GM18520 (cell line): Measurements from ENCODE around the gene SIDT2.
A peak's percentile ranks its signal among the peaks of the same experiment; 100 is the strongest.
"Not testable (repeated sequence)": the region's sequence is repeated elsewhere in the genome, so short reads cannot be mapped to it uniquely, and the experiment has no call there.

Experiments used
- ATAC-seq: cut with Tn5 transposase; IDR thresholded peaks from one replicate; pipeline ENCODE4 v1.9.1; 2021; ENCODE audit not compliant: unreplicated experiment

SIDT2 gene

DNA sequence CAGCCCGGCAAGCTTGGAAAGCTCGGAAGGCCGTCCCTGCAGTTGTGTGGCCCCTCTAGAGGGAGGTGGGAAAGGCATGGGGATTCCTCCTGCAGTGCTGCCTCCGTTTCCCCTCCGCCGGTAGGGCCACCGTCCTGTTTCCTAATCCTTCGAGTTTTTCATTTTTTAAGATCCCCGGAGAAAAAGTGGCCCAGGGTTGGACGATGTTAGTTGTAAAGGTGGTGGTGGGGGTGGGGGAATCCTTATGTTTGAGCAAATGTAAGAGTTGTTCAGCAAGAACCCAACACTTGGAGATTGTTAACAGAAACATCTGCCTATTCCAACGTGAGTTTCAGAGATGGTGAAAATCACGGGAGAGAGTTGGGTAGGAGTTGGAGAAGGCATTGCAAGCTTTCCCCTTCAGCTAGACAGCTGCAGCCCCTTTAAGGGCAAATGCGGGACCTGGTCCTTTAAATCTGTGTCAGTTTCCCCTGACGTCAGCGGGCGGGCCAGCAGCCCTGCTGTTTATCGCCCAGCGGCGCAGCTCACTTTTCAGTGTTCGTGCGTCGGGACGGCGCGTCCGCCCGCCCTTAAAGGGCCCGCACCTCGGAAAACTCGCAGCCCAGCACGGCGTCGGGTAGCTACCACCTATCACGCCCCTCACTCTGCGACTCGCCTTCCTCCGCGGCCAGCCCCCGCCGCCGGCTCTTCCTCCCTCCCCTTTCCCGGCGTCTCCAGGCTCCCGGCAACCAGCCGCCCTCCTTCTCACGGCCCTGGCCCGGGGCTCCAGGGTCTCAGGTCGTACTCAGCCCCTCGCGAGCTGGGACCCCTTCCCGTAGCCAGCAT, at the start of gene SIDT2:
Gene SIDT2 (plus strand): TSS at position 534 of the 825 bp plus-strand sequence. CDS start 521 bp downstream, outside the sequence.
- ATAC-seq: peak; percentile 93

- not testable (repeated sequence) for ATAC-seq
Observed at GRCh38 chr11:117130396-117130795, 48.1 kb upstream of the SIDT2 start.

GRCh38 chr11:117130879-117131278, 47.7 kb upstream of the SIDT2 start:
- no peak for ATAC-seq

- no peak for ATAC-seq
Observed at GRCh38 chr11:117134431-117134830, 44.1 kb upstream of the SIDT2 start.

DNA sequence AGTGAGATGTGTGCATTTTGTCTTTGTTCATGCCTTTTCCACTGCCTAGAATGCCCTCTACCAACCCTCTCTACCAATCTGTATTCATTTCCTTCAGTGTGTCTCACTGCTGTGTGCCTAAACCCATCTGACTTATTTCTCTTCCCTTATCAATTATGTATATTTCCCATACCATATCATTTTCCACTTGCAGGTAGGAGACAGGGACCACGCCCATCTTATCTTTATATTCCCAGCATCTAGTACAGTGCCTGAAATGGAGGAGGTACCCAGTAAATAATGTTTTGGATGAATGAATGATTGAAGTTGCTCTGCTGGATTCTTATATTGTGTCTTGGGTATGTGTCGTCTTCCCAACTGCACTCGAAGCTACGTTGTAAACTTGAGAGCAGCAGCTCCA, 43.6 kb upstream of the SIDT2 start:
- not testable (repeated sequence) for ATAC-seq

- ATAC-seq: not testable (repeated sequence)
Observed at GRCh38 chr11:117137223-117138086, 41.1 kb upstream of the SIDT2 start.

- ATAC-seq: no peak
Observed at GRCh38 chr11:117143390-117143789, 35.2 kb upstream of the SIDT2 start.

- ATAC-seq: peak; percentile 94
Observed at GRCh38 chr11:117143871-117144476, 34.6 kb upstream of the SIDT2 start, which contains the start of gene PAFAH1B2. PAFAH1B2 (plus strand) TSS chr11:117144287; CDS start chr11:117152448, 8,161 bp downstream.

GRCh38 chr11:117144477-117145392, 33.8 kb upstream of the SIDT2 start:
- peak; percentile 29 for ATAC-seq

GRCh38 chr11:117145393-117145761, 33.2 kb upstream of the SIDT2 start:
- no peak for ATAC-seq

- no peak for ATAC-seq
Observed at GRCh38 chr11:117146521-117146920, 32.0 kb upstream of the SIDT2 start.

DNA sequence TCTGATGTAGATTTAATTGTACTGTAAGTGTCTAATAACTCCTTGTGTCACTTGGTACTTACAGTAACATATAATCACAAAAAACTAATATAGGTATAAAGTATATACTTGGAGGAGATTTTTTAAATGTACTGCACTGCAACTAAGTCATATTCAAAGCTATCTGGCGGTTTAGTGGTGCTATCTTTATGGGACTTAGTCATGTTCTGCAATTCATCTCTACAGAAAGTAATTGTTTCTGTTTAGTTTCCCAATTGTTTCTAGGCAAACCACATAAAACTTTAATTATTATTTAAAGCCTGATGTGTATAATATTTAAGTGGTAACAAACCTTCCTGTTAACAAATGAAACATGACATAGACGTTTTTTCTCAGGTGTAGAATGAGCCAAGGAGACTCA, 26.5 kb upstream of the SIDT2 start:
- ATAC-seq: no peak

DNA sequence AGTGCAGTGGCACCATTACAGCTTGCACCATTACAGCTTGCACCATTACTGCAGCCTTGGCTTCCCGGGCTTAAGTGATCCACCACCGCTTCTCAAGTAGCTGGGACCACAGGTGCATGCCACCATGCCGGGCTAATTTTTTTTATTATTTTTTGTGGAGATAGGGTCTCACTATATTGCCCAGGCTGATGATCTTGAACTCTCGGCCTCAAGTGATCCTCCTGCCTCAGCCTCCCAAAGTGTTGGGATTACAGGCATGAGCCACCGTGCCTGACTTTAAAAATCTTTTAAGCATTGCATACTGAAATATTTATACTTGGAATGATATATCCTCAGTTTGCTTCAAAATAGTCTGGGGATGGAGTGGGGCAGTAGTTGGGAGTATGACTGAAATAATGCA, 24.1 kb upstream of the SIDT2 start:
- no peak for ATAC-seq

DNA sequence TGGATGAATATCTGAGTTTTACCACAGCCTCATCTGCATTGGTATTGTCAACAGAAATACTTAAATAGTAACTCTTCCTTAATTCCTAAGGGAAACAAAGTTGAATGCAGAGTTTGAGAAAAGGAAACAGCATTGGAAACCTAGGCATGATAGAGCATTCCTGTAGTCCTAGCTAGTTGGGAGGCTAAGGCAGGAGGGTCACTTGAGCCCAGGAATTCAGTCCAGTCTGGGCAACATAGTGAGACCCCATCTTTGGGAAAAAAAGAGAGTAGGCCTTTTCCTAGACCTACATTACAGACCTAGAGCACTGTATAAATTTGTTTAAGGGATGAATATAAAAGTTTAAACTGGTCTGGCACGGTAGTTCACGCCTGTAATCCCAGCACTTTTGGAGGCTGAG, 21.0 kb upstream of the SIDT2 start:
- no peak for ATAC-seq

DNA sequence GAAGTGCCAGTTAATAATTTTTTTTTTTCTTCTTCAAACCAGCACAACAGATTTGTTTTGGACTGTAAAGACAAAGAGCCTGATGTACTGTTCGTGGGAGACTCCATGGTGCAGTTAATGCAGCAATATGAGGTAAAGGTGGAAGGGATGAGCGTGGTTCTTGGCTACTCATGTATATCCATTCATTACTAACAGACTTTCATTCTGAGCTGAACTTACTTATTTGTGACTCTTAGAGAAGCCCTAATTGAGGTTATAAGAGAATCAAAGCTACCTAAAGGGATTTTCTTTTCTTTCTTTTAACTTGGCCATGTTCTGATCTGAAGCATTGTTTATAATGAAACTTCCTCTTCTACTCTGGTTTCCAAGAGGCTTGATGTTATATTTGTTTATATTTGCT, 18.7 kb upstream of the SIDT2 start:
- no peak for ATAC-seq

DNA sequence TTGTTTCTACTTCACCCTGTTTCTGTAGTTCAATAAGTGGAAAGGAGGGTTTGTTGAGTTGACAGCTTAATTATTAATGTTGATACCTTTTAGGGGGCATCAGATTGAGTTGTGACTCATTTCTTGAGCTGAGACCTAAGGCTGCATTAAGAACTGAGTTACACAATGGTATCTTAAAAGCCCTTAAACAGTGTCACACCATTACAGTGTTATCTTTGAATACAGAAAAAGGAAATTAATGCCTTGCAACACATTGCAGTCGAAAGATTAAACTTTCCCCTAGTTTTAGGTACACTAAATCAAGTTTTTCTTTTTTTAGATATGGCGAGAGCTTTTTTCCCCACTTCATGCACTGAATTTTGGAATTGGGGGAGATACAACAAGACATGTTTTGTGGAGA, 17.7 kb upstream of the SIDT2 start:
- ATAC-seq: no peak

- no peak for ATAC-seq
Observed at GRCh38 chr11:117166491-117166890, 12.1 kb upstream of the SIDT2 start.

- ATAC-seq: no peak
Observed at GRCh38 chr11:117169736-117170135, 8.8 kb upstream of the SIDT2 start.

DNA sequence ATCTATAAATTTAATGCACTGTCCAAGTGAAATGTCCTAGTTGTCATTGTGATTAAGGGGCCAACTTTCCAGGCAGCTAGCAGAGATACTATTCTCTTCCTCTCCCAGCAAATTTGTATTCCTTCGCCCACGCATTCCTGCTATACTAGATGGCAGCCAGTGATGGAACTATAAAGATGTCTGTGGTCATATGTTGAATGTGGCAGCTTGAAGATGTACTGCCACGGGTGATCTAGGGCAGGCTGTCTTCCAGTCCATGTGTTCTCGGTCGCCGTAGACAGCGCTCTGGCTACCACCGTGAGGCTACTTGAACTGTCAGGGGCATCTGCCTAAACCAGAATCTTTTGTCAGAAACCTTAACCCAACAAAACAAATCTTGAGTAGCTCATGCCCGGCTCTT, 8.3 kb upstream of the SIDT2 start:
- ATAC-seq: no peak

- ATAC-seq: no peak
Observed at GRCh38 chr11:117171007-117171403, 7.5 kb upstream of the SIDT2 start.
